Dermis blood vessel endothelial cell (primary cell): ENCODE measurements around the gene RFC5. TPM values are rescaled to one million over a fixed set of nuclear protein-coding genes. Genes with fewer than 3 reads are reported as not detected.
"Not testable (repeated sequence)": the region's sequence is repeated elsewhere in the genome, so short reads cannot be mapped to it uniquely, and the experiment has no call there.

Experiments
- DNase-seq: peaks from one replicate; pipeline ENCODE4 v3.0.0; 2010
- total RNA-seq: library from RNA; depleted of rRNA; stranded (reverse); fragments of >200 nt; gene quantifications from 2 replicates; pipeline ENCODE4 v1.2.3, GENCODE V29; 2014

The RFC5 gene
- total RNA-seq, 1 donor from 2014 or later: 14.8 TPM

- DNase-seq: peak; percentile 23
Measured at GRCh38 chr12:118053071-118053985, 36.8 kb downstream of the RFC5 start.

GRCh38 chr12:118055144-118055557 is 38.6 kb downstream of the RFC5 start:
- peak; percentile 73 for DNase-seq

GRCh38 chr12:118055865-118056773 is 39.6 kb downstream of the RFC5 start:
- DNase-seq: no peak

GRCh38 chr12:118058227-118058626 is 41.7 kb downstream of the RFC5 start:
- DNase-seq: no peak

GRCh38 chr12:118058881-118059280 is 42.4 kb downstream of the RFC5 start:
- DNase-seq: no peak

- peak; percentile 48 for DNase-seq
Measured at GRCh38 chr12:118059341-118060191, 43.1 kb downstream of the RFC5 start.

- DNase-seq: peak; percentile 60
Measured at GRCh38 chr12:118060301-118061010, 44.0 kb downstream of the RFC5 start.

GRCh38 chr12:118061011-118061872 is 44.7 kb downstream of the RFC5 start, which contains the start of gene WSB2:
TSS of gene WSB2 (minus strand) at chr12:118061179. CDS start at chr12:118061048, 131 bp downstream.
- DNase-seq: peak; percentile 86

GRCh38 chr12:118061873-118062843 is 45.7 kb downstream of the RFC5 start:
- peak; percentile 61 for DNase-seq

- DNase-seq: no peak
Measured at GRCh38 chr12:118063576-118064391, 47.3 kb downstream of the RFC5 start.

- DNase-seq: peak; percentile 39
Measured at GRCh38 chr12:118064608-118065007, 48.1 kb downstream of the RFC5 start.

GRCh38 chr12:118065380-118065779 is 48.9 kb downstream of the RFC5 start:
- DNase-seq: no peak

- no peak for DNase-seq
Measured at GRCh38 chr12:118068445-118068844, 51.9 kb downstream of the RFC5 start.

GRCh38 chr12:118070650-118071049 is 54.1 kb downstream of the RFC5 start:
- DNase-seq: no peak

GRCh38 chr12:118073768-118074167 is 57.3 kb downstream of the RFC5 start:
- DNase-seq: no peak

- not testable (repeated sequence) for DNase-seq
Measured at GRCh38 chr12:118081521-118081920, 65.0 kb downstream of the RFC5 start.
